GM23338 (cell line): ENCODE measurements around the gene ANKRD53. TPM values are rescaled to one million over a fixed set of nuclear protein-coding genes. Genes with fewer than 3 reads are reported as not detected.

Experiments
- ATAC-seq: fragments of 200-7000 bp; cut with Tn5 transposase; 3 replicates; pipeline ENCODE4 v1.9.1; 2020
- DNase-seq: peaks from one replicate; pipeline ENCODE4 v3.0.0-alpha.2; 2015; ENCODE audit warnings: low spot score
- H2AFZ ChIP-seq: fragments of 200-600 bp; sonication (generic); 2 replicates; pipeline ENCODE4 v1.8.0; 2016; ENCODE audit warnings: antibody characterized with exemption, mild to moderate bottlenecking, moderate library complexity
- H3F3A ChIP-seq: fragments of 200-600 bp; sonication (generic); replicated peaks from 2 replicates; pipeline ENCODE4 v1.8.0; 2017; ENCODE audit warnings: antibody characterized with exemption, mixed run types, low read depth
- H3K27ac ChIP-seq: fragments of 200-600 bp; sonication (generic); 2 replicates; pipeline ENCODE4 v1.6.1; 2016; ENCODE audit warnings: low read depth
- H3K27me3 ChIP-seq: fragments of 200-600 bp; sonication (generic); 2 replicates; pipeline ENCODE4 v1.8.0; 2016; ENCODE audit warnings: mild to moderate bottlenecking, mixed run types, moderate library complexity; ENCODE audit not compliant: insufficient read depth
- H3K36me3 ChIP-seq: fragments of 200-600 bp; sonication (generic); 2 replicates; pipeline ENCODE4 v1.8.0; 2016; ENCODE audit warnings: mild to moderate bottlenecking; ENCODE audit not compliant: insufficient read depth
- H3K4me1 ChIP-seq: fragments of 200-600 bp; sonication (generic); 2 replicates; pipeline ENCODE4 v1.8.0; 2016; ENCODE audit warnings: mild to moderate bottlenecking, moderate library complexity; ENCODE audit not compliant: insufficient read depth
- H3K4me2 ChIP-seq: fragments of 200-600 bp; sonication (generic); 2 replicates; pipeline ENCODE4 v1.7.1; 2017; ENCODE audit warnings: mixed run types
- H3K4me3 ChIP-seq: fragments of 200-600 bp; sonication (generic); 2 replicates; pipeline ENCODE4 v1.6.1; 2016; ENCODE audit warnings: mixed run types
- H3K79me2 ChIP-seq: fragments of 200-600 bp; sonication (generic); replicated peaks from 2 replicates; pipeline ENCODE4 v1.8.0; 2017; ENCODE audit warnings: mild to moderate bottlenecking; ENCODE audit not compliant: insufficient read depth
- H3K9me2 ChIP-seq: fragments of 200-600 bp; sonication (generic); 2 replicates; pipeline ENCODE4 v1.8.0; 2017; ENCODE audit not compliant: insufficient read depth
- H4K20me1 ChIP-seq: fragments of 200-600 bp; sonication (generic); replicated peaks from 2 replicates; pipeline ENCODE4 v1.8.0; 2017; ENCODE audit warnings: mild to moderate bottlenecking; ENCODE audit not compliant: insufficient read depth
- H3K27ac Mint-ChIP-seq: 2 replicates; pipeline ENCODE4 v1.8.0; 2020; ENCODE audit warnings: inconsistent platforms, mild to moderate bottlenecking, moderate library complexity, mixed read lengths
- H3K27me3 Mint-ChIP-seq: 3 replicates; pipeline ENCODE4 v1.8.0; 2022; ENCODE audit warnings: low read depth, mild to moderate bottlenecking, moderate library complexity, mixed read lengths, inconsistent platforms; ENCODE audit not compliant: insufficient read depth, poor library complexity
- H3K36me3 Mint-ChIP-seq: 3 replicates; pipeline ENCODE4 v1.8.0; 2021; ENCODE audit warnings: low read depth, mild to moderate bottlenecking, inconsistent platforms, moderate library complexity, mixed read lengths
- H3K4me1 Mint-ChIP-seq: 3 replicates; pipeline ENCODE4 v1.8.0; 2020; ENCODE audit warnings: mild to moderate bottlenecking, inconsistent platforms, mixed read lengths
- H3K4me3 Mint-ChIP-seq: 3 replicates; pipeline ENCODE4 v1.8.0; 2021; ENCODE audit warnings: moderate library complexity, mild to moderate bottlenecking, inconsistent platforms, mixed read lengths
- H3K9me3 Mint-ChIP-seq: 3 replicates; pipeline ENCODE4 v1.8.0; 2020; ENCODE audit warnings: moderate library complexity, mild to moderate bottlenecking, inconsistent platforms, mixed read lengths
- EZH2 ChIP-seq: fragments of 200-600 bp; sonication (generic); IDR thresholded peaks from one replicate; pipeline ENCODE4 v1.8.0; 2017; ENCODE audit warnings: antibody characterized with exemption, mild to moderate bottlenecking, low read depth; ENCODE audit not compliant: unreplicated experiment
- EZH2phosphoT487 ChIP-seq: fragments of 200-600 bp; sonication (generic); IDR thresholded peaks from one replicate; pipeline ENCODE4 v1.8.1; 2018; ENCODE audit warnings: antibody characterized with exemption; ENCODE audit not compliant: unreplicated experiment
- JUNB ChIP-seq: IDR thresholded peaks from one replicate; pipeline ENCODE4 v1.6.1; 2016; ENCODE audit warnings: antibody characterized with exemption; ENCODE audit not compliant: unreplicated experiment
- NANOG ChIP-seq: IDR thresholded peaks from 2 replicates; pipeline ENCODE4 v1.6.1; 2016; ENCODE audit warnings: antibody characterized with exemption, borderline replicate concordance
- POLR2AphosphoS5 ChIP-seq: IDR thresholded peaks from 2 replicates; pipeline ENCODE4 v1.6.1; 2016; ENCODE audit warnings: antibody characterized with exemption, low read depth
- REST ChIP-seq: IDR thresholded peaks from one replicate; pipeline ENCODE4 v1.6.1; 2018; ENCODE audit warnings: antibody characterized with exemption; ENCODE audit not compliant: unreplicated experiment
- STAT1 ChIP-seq: IDR thresholded peaks from one replicate; pipeline ENCODE4 v1.6.1; 2016; ENCODE audit warnings: antibody characterized with exemption; ENCODE audit not compliant: unreplicated experiment
- polyA plus RNA-seq: library from polyadenylated mRNA; unstranded; fragments of >200 nt; fragmentation: Nextera tagmentation; extraction: Ambion mirVana; gene quantifications from 2 replicates; pipeline ENCODE4 v1.2.1, GENCODE V29; 2016
- total RNA-seq: library from RNA; depleted of rRNA; stranded (reverse); fragments of >200 nt; shearing (Covaris generic); gene quantifications from 2 replicates; pipeline ENCODE4 v1.2.3, GENCODE V29; 2014
- TF ChIP-seq, protein P1 (sequence below), 2 experiments: fragments of 200-600 bp in 1 of 2; sonication (generic) in 1 of 2; conservative IDR thresholded peaks; 2 replicates each; pipeline versions ENCODE4 v1.5.1 to v1.6.1; 2016 to 2017; ENCODE audit warnings: antibody characterized with exemption in 2 of 2, low read depth in 2 of 2, mild to moderate bottlenecking in 2 of 2, moderate library complexity in 1 of 2
- TF ChIP-seq, protein P2 (sequence below): fragments of 250-450 bp; sonication (Bioruptor Pico); IDR thresholded peaks from 2 replicates; pipeline ENCODE4 v1.5.0; 2020; ENCODE audit warnings: mild to moderate bottlenecking, moderate library complexity
- TF ChIP-seq, protein P3 (sequence below): IDR thresholded peaks from 2 replicates; pipeline ENCODE4 v1.6.1; 2016; ENCODE audit warnings: antibody characterized with exemption

The ANKRD53 gene
- total and polyA plus RNA-seq, 2 experiments from 2014 or later: 0.32 to 0.73 TPM

- TF ChIP-seq, protein P1, sequence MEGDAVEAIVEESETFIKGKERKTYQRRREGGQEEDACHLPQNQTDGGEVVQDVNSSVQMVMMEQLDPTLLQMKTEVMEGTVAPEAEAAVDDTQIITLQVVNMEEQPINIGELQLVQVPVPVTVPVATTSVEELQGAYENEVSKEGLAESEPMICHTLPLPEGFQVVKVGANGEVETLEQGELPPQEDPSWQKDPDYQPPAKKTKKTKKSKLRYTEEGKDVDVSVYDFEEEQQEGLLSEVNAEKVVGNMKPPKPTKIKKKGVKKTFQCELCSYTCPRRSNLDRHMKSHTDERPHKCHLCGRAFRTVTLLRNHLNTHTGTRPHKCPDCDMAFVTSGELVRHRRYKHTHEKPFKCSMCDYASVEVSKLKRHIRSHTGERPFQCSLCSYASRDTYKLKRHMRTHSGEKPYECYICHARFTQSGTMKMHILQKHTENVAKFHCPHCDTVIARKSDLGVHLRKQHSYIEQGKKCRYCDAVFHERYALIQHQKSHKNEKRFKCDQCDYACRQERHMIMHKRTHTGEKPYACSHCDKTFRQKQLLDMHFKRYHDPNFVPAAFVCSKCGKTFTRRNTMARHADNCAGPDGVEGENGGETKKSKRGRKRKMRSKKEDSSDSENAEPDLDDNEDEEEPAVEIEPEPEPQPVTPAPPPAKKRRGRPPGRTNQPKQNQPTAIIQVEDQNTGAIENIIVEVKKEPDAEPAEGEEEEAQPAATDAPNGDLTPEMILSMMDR (conservative IDR thresholded peaks at IDR 0.05; ENCODE audit: low read depth in 2 of 2): no peak
- no peak for TF ChIP-seq NANOG
Measured at GRCh38 chr2:70957798-70958197, 20.6 kb upstream of the ANKRD53 start (continued).

DNA sequence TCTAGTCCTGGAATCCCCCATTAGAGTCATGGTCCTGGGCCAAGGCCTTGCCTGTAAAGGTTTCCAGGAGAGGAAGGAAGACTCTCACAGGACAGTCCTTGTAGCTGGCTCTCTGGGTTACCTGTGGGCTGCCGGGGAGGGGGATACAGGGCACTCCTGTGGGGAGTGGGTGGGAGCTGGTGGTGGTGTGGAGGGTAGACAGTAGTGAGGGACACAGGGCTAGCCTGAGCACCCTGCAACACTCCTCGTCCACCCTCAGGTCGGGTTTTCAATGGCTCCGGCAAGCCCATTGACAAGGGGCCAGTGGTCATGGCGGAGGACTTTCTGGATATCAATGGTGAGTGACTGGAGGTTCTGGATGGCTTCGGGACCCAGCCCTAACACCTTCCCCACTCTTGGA, 19.7 kb upstream of the ANKRD53 start:
- H3K4me2 ChIP-seq: no peak overlapping the region
- no peaks in the 10 kb centered on the region for H3K79me2 ChIP-seq
- Mint-ChIP-seq H3K36me3 (no peaks in the 10 kb centered on the region), H3K4me3 (no peak overlapping the region), H3K27me3 (peaks cover 38% of the 10 kb centered on the region), H3K9me3 (no peaks in the 10 kb centered on the region), H3K27ac (no peak overlapping the region), H3K4me1 (no peaks in the 10 kb centered on the region; the same call in 2 of the 3 replicates)
- H3K27me3 ChIP-seq: peaks cover 30% of the 10 kb centered on the region
- DNase-seq (no peak), ATAC-seq (no peak)
- no peak overlapping the region for H2AFZ ChIP-seq
- H3F3A ChIP-seq: no peaks in the 10 kb centered on the region
- no peaks in the 10 kb centered on the region for H3K4me1 ChIP-seq
- H4K20me1 ChIP-seq: no peaks in the 10 kb centered on the region
- no peak overlapping the region for H3K27ac ChIP-seq
- no peaks in the 10 kb centered on the region for H3K9me2 ChIP-seq
- no peak overlapping the region for H3K4me3 ChIP-seq
- H3K36me3 ChIP-seq: no peaks in the 10 kb centered on the region
- TF ChIP-seq POLR2AphosphoS5 (no peak), EZH2phosphoT487 (no peak), NANOG (no peak), JUNB (no peak), STAT1 (no peak), EZH2 (no peak), REST (no peak)
- TF ChIP-seq, protein P2, sequence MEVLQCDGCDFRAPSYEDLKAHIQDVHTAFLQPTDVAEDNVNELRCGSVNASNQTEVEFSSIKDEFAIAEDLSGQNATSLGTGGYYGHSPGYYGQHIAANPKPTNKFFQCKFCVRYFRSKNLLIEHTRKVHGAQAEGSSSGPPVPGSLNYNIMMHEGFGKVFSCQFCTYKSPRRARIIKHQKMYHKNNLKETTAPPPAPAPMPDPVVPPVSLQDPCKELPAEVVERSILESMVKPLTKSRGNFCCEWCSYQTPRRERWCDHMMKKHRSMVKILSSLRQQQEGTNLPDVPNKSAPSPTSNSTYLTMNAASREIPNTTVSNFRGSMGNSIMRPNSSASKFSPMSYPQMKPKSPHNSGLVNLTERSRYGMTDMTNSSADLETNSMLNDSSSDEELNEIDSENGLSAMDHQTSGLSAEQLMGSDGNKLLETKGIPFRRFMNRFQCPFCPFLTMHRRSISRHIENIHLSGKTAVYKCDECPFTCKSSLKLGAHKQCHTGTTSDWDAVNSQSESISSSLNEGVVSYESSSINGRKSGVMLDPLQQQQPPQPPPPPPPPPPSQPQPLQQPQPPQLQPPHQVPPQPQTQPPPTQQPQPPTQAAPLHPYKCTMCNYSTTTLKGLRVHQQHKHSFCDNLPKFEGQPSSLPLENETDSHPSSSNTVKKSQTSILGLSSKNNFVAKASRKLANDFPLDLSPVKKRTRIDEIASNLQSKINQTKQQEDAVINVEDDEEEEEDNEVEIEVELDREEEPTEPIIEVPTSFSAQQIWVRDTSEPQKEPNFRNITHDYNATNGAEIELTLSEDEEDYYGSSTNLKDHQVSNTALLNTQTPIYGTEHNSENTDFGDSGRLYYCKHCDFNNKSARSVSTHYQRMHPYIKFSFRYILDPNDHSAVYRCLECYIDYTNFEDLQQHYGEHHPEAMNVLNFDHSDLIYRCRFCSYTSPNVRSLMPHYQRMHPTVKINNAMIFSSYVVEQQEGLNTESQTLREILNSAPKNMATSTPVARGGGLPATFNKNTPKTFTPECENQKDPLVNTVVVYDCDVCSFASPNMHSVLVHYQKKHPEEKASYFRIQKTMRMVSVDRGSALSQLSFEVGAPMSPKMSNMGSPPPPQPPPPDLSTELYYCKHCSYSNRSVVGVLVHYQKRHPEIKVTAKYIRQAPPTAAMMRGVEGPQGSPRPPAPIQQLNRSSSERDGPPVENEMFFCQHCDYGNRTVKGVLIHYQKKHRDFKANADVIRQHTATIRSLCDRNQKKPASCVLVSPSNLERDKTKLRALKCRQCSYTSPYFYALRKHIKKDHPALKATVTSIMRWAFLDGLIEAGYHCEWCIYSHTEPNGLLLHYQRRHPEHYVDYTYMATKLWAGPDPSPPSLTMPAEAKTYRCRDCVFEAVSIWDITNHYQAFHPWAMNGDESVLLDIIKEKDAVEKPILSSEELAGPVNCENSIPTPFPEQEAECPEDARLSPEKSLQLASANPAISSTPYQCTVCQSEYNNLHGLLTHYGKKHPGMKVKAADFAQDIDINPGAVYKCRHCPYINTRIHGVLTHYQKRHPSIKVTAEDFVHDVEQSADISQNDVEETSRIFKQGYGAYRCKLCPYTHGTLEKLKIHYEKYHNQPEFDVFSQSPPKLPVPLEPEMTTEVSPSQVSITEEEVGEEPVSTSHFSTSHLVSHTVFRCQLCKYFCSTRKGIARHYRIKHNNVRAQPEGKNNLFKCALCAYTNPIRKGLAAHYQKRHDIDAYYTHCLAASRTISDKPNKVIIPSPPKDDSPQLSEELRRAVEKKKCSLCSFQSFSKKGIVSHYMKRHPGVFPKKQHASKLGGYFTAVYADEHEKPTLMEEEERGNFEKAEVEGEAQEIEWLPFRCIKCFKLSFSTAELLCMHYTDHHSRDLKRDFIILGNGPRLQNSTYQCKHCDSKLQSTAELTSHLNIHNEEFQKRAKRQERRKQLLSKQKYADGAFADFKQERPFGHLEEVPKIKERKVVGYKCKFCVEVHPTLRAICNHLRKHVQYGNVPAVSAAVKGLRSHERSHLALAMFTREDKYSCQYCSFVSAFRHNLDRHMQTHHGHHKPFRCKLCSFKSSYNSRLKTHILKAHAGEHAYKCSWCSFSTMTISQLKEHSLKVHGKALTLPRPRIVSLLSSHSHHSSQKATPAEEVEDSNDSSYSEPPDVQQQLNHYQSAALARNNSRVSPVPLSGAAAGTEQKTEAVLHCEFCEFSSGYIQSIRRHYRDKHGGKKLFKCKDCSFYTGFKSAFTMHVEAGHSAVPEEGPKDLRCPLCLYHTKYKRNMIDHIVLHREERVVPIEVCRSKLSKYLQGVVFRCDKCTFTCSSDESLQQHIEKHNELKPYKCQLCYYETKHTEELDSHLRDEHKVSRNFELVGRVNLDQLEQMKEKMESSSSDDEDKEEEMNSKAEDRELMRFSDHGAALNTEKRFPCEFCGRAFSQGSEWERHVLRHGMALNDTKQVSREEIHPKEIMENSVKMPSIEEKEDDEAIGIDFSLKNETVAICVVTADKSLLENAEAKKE (CRISPR knock-in tag): no peak
- TF ChIP-seq, protein P3, sequence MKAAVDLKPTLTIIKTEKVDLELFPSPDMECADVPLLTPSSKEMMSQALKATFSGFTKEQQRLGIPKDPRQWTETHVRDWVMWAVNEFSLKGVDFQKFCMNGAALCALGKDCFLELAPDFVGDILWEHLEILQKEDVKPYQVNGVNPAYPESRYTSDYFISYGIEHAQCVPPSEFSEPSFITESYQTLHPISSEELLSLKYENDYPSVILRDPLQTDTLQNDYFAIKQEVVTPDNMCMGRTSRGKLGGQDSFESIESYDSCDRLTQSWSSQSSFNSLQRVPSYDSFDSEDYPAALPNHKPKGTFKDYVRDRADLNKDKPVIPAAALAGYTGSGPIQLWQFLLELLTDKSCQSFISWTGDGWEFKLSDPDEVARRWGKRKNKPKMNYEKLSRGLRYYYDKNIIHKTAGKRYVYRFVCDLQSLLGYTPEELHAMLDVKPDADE: no peak
- TF ChIP-seq, protein P1 (conservative IDR thresholded peaks at IDR 0.05; ENCODE audit: low read depth in 2 of 2): no peak
